ENCODE results near the gene IQCF6.
"Not testable (repeated sequence)": the region's sequence is repeated elsewhere in the genome, so short reads cannot be mapped to it uniquely, and the experiment has no call there.

IQCF6 gene

DNA sequence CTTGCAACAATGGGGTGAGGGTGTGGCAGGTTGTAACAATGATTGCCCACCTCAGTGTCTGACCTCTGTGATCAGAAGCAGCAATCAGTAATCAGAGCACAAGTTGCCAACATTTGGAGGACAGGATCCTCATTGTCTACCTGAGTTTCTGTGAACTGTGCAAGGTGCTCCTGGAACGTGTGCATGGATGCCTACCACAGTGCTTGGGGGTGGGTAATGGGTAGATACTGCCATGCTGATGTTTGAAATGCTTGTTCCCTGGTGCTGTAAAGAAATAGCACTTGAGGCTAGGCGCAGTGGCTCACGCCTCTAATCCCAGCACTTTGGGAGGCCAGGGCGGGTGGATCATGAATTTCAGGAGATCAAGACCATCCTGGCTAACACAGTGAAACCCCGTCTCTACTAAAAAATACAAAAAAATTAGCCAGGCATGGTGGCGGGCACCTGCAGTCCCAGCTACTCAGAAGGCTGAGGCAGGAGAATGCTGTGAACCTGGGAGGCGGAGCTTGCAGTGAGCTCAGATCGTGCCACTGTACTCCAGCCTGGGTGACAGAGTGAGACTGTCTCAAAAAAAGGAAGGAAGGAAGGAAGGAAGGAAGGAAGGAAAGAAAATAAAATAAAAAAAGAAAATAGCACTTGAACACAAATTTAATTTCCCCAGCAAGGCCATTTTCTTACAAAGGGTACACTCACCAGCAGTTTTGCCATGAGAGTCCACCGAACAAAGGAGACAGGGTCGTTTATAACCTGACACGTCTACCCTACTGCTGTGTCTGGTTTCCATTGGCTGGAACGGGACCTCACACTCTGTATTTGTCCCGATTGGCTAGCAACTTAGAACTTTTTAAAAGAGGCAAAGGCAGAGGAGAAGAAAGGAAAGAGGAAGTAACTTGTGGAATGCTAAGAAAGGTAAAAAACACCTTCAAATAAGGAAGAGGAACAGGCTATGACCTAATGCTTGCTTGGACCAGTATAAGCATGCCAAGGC, 25.0 kb downstream of the IQCF6 start:
- not testable (repeated sequence) for H3K9ac ChIP-seq (ENCODE audit: low read depth, low read length); H3K4me3 ChIP-seq (ENCODE audit: low read length); H3K36me3 ChIP-seq (ENCODE audit: insufficient read depth, low read length); H3K4me1 ChIP-seq (ENCODE audit: control insufficient read depth, insufficient read depth, low read length); H3K4me2 ChIP-seq (ENCODE audit: low read length); H3K9me3 ChIP-seq (replicated peaks; ENCODE audit: low read length); H3K27me3 ChIP-seq (ENCODE audit: control insufficient read depth, insufficient read depth, low read length)

DNA sequence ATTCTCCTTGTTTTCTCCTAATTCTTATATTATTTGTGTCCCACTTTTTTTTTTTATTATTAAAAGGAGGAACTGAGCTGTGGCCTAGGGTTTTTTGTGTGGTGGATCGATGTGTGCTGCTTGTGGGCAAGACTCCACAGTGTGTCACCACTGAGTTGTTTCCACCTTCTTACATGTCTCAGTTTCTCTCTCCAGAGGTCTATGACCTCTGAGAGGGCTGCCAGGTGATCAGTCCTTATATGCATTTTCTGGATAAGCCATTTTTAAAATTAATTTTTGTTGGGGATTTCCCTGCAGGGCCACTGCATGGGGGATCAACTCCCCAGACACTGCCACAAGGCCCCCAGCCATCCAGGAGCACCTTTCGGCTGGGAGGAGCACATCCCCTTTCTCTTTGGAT, 27.8 kb downstream of the IQCF6 start:
- H3K9me3 ChIP-seq (replicated peaks; ENCODE audit: low read length), result no peaks in the 10 kb centered on the region
- H3K27me3 ChIP-seq (ENCODE audit: control insufficient read depth, insufficient read depth, low read length), result no peaks in the 10 kb centered on the region
- H3K4me1 ChIP-seq (ENCODE audit: control insufficient read depth, insufficient read depth, low read length), result no peaks in the 10 kb centered on the region
- no peaks in the 10 kb centered on the region for H3K36me3 ChIP-seq (ENCODE audit: insufficient read depth, low read length)
- no peak overlapping the region for H3K9ac ChIP-seq (ENCODE audit: low read depth, low read length)
- no peak overlapping the region for H3K4me3 ChIP-seq (ENCODE audit: low read length)
- H3K4me2 ChIP-seq (ENCODE audit: low read length), result no peak overlapping the region

DNA sequence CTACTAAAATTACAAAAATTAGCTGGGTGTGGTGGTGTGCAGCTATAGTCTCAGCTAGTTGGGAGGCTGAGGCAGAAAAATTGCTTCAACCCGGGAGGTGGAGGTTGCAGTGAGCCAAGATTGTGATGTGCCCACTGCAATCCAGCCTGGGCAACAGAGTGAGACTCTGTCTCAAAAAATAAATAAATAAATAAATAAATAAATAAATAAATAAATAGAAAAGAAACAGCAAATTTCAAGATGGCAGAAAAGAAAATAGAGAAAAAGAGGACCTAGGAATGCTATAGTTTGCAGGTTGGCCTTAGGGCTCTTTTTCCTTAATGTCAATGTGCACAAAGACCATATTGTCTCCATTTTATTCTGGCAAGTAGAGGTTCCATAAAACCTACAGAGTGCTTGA, 28.2 kb downstream of the IQCF6 start:
- no peaks in the 10 kb centered on the region for H3K36me3 ChIP-seq (ENCODE audit: insufficient read depth, low read length)
- H3K4me1 ChIP-seq (ENCODE audit: control insufficient read depth, insufficient read depth, low read length), result no peaks in the 10 kb centered on the region
- H3K4me3 ChIP-seq (ENCODE audit: low read length), result no peak overlapping the region
- H3K27me3 ChIP-seq (ENCODE audit: control insufficient read depth, insufficient read depth, low read length), result no peaks in the 10 kb centered on the region
- H3K9me3 ChIP-seq (replicated peaks; ENCODE audit: low read length), result no peaks in the 10 kb centered on the region
- no peak overlapping the region for H3K9ac ChIP-seq (ENCODE audit: low read depth, low read length)
- H3K4me2 ChIP-seq (ENCODE audit: low read length), result no peak overlapping the region

DNA sequence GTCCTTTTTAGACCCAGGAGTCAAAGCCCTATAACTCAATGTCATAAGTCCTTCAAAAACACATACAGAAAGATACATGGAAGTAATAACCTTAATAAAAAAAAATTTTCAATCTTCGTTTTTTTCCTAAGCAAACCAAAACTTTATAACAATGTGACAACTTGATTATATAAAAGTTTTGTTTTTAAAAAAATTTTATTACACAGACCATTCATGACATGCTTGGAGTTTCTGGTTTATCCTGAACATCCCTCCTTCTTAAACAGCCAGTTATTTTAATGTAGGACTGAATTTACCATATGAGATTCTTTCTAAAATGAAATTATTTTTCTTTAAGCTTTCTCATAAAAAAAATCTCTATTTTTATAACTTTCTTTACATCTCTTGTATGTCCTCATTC, 30.7 kb downstream of the IQCF6 start:
- H3K27me3 ChIP-seq (ENCODE audit: control insufficient read depth, insufficient read depth, low read length), result no peaks in the 10 kb centered on the region
- H3K4me3 ChIP-seq (ENCODE audit: low read length), result no peak overlapping the region
- H3K4me2 ChIP-seq (ENCODE audit: low read length), result no peak overlapping the region
- no peaks in the 10 kb centered on the region for H3K9me3 ChIP-seq (replicated peaks; ENCODE audit: low read length)
- no peaks in the 10 kb centered on the region for H3K4me1 ChIP-seq (ENCODE audit: control insufficient read depth, insufficient read depth, low read length)
- H3K36me3 ChIP-seq (ENCODE audit: insufficient read depth, low read length), result no peaks in the 10 kb centered on the region
- H3K9ac ChIP-seq (ENCODE audit: low read depth, low read length), result no peak overlapping the region

DNA sequence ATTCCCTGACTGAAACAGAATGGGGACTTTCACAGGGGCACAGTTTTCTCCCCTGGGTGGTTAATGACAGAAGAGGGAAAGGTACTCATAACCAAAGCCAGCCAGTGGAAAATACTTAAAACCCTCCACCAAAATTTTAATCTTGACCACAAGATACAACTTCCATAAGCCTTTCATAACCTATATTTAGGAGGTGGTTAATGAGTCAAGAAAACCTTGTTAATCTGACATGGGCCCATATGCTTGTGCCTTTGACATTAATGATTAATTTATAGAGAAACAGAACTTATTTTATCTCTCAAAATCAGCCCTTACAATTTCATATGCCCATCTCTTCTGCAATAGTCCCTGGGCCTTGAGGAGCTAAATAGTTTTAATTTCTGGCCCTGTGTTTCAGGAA, 31.2 kb downstream of the IQCF6 start:
- Histone ChIP-seq H3K9ac (ENCODE audit: low read depth, low read length) (no peak overlapping the region), H3K9me3 (replicated peaks; ENCODE audit: low read length) (no peaks in the 10 kb centered on the region), H3K4me1 (ENCODE audit: control insufficient read depth, insufficient read depth, low read length) (no peaks in the 10 kb centered on the region), H3K4me3 (ENCODE audit: low read length) (no peak overlapping the region), H3K36me3 (ENCODE audit: insufficient read depth, low read length) (no peaks in the 10 kb centered on the region), H3K4me2 (ENCODE audit: low read length) (no peak overlapping the region), H3K27me3 (ENCODE audit: control insufficient read depth, insufficient read depth, low read length) (no peaks in the 10 kb centered on the region)

DNA sequence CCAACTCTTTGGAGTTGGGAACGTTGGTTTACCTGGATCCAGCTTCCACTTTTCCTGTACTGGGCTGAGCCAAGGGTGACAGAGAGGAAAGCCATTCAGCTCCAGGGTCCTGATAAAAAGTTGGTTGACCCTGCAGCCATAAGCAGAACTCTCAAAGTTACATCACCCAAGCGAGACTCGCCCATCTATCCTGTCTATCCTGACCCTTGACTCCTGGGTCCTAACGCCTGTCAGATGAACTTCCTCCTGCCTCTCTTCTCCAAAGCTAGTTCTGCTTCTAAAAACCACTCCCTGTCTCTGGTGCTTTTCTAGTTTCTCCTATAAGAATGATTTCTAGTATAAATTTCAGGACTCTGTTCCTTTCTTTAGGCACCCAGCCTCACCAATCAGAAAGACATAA, 36.1 kb downstream of the IQCF6 start:
- not testable (repeated sequence) for H3K4me3 ChIP-seq (ENCODE audit: low read length); H3K4me1 ChIP-seq (ENCODE audit: control insufficient read depth, insufficient read depth, low read length); H3K9me3 ChIP-seq (replicated peaks; ENCODE audit: low read length); H3K36me3 ChIP-seq (ENCODE audit: insufficient read depth, low read length); H3K4me2 ChIP-seq (ENCODE audit: low read length); H3K9ac ChIP-seq (ENCODE audit: low read depth, low read length)
- H3K27me3 ChIP-seq (ENCODE audit: control insufficient read depth, insufficient read depth, low read length), result peaks cover 21% of the 10 kb centered on the region

DNA sequence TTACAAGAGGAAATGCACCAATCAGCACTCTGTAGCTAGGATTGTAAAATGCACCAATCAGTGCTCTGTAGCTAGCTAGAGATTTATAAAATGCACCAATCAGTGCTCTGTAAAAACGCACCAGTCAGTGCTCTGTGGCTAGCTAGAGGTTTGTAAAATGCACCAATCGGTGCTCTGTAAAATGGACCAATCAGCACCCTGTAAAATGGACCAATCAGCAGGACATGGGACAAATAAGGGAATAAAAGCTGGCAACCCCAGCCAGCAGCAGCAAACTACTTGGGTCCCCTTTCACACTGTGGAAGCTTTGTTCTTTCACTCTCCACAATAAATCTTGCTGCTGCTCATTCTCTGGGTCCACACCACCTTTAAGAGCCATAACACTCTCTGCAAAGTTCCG, 36.7 kb downstream of the IQCF6 start:
- not testable (repeated sequence) for H3K4me3 ChIP-seq (ENCODE audit: low read length); H3K36me3 ChIP-seq (ENCODE audit: insufficient read depth, low read length); H3K4me1 ChIP-seq (ENCODE audit: control insufficient read depth, insufficient read depth, low read length); H3K4me2 ChIP-seq (ENCODE audit: low read length); H3K9ac ChIP-seq (ENCODE audit: low read depth, low read length); H3K9me3 ChIP-seq (replicated peaks; ENCODE audit: low read length)
- peaks cover 23% of the 10 kb centered on the region for H3K27me3 ChIP-seq (ENCODE audit: control insufficient read depth, insufficient read depth, low read length)

DNA sequence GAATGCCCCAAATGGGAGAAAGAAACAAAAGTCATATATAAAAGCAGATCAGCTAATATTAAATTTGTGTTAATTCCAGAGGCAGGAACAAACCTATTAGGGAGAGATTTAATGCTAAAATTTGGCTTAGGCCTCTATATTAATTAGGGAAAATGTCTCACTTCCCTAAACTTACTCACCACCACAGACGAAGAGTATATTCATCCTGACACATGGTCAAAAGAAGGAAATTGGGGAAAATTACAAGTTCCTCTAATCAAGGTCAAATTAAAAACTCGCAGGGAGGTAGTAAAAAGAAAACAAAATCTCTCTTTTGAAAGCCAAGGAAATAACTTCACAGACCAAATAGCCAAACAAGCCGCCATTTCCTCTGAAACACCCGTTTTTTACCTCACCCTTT, 39.9 kb downstream of the IQCF6 start:
- Histone ChIP-seq H3K4me2 (ENCODE audit: low read length) (no peak overlapping the region), H3K9me3 (replicated peaks; ENCODE audit: low read length) (no peaks in the 10 kb centered on the region), H3K4me1 (ENCODE audit: control insufficient read depth, insufficient read depth, low read length) (no peaks in the 10 kb centered on the region), H3K9ac (ENCODE audit: low read depth, low read length) (no peak overlapping the region), H3K36me3 (ENCODE audit: insufficient read depth, low read length) (no peaks in the 10 kb centered on the region), H3K4me3 (ENCODE audit: low read length) (no peak overlapping the region), H3K27me3 (ENCODE audit: control insufficient read depth, insufficient read depth, low read length) (peaks cover 38% of the 10 kb centered on the region)

DNA sequence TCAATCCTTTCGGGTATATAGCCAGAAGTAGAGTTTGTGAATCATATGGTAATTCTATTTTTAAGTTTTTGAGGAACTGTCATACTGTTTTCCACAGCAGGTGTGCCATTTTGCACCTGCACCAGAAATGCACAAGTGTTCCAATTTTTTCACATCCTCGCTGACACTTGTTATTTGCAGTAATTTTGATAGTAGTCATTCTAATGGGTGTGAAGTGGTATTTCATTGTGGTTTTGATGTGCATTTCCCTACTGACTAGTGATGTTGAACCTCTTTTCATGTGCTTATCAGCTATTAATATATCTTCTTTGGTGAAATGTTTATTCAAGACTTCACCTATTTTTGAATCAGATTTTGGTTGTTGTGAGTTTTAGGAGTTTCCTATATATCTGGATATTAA, 43.1 kb downstream of the IQCF6 start:
- no peak overlapping the region for H3K4me2 ChIP-seq (ENCODE audit: low read length)
- H3K9ac ChIP-seq (ENCODE audit: low read depth, low read length), result no peak overlapping the region
- H3K36me3 ChIP-seq (ENCODE audit: insufficient read depth, low read length), result no peaks in the 10 kb centered on the region
- no peak overlapping the region for H3K4me3 ChIP-seq (ENCODE audit: low read length)
- no peaks in the 10 kb centered on the region for H3K4me1 ChIP-seq (ENCODE audit: control insufficient read depth, insufficient read depth, low read length)
- H3K9me3 ChIP-seq (replicated peaks; ENCODE audit: low read length), result no peaks in the 10 kb centered on the region
- H3K27me3 ChIP-seq (ENCODE audit: control insufficient read depth, insufficient read depth, low read length), result peaks cover 38% of the 10 kb centered on the region

DNA sequence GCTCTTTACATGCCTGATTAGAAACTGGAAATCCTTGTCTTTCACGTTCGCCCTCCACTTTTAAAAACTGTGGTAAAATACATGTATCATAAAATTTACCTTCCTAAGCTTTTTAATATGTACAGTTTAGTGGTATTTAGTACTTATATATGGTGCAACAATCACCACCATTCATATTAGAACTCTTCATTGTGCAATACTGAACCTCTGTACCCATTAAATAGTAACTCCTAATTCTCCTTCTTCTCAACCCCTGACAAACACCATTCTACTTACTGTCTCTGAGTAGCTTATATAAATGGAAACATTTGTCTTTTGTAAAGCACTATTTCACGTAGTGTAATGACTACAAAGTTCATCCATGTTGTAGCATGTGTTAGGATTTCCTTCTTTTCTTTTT, 44.0 kb downstream of the IQCF6 start:
- H3K4me2 ChIP-seq (ENCODE audit: low read length), result no peak overlapping the region
- H3K9me3 ChIP-seq (replicated peaks; ENCODE audit: low read length), result no peaks in the 10 kb centered on the region
- H3K4me1 ChIP-seq (ENCODE audit: control insufficient read depth, insufficient read depth, low read length), result no peaks in the 10 kb centered on the region
- no peak overlapping the region for H3K9ac ChIP-seq (ENCODE audit: low read depth, low read length)
- H3K36me3 ChIP-seq (ENCODE audit: insufficient read depth, low read length), result no peaks in the 10 kb centered on the region
- peaks cover 40% of the 10 kb centered on the region for H3K27me3 ChIP-seq (ENCODE audit: control insufficient read depth, insufficient read depth, low read length)
- H3K4me3 ChIP-seq (ENCODE audit: low read length), result no peak overlapping the region

DNA sequence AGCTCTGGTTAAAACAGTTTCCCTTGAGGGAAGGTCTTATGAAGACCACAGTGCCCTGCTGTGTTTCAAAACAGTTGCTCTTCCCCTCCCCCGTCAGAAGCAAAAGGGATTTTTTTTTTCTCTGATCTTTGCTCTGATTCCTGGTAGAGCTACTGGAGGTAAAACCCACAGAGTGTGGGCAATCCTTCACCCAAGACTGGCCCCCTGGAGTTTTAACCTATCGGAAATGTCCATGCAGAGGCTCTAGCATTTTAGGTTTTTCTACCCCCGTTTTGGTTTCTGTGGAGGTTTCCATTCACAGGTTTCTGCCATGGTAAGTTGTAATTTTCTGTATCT, 44.5 kb downstream of the IQCF6 start:
- peaks cover 42% of the 10 kb centered on the region for H3K27me3 ChIP-seq (ENCODE audit: control insufficient read depth, insufficient read depth, low read length)
- no peak overlapping the region for H3K4me3 ChIP-seq (ENCODE audit: low read length)
- no peaks in the 10 kb centered on the region for H3K9me3 ChIP-seq (replicated peaks; ENCODE audit: low read length)
- no peak overlapping the region for H3K9ac ChIP-seq (ENCODE audit: low read depth, low read length)
- no peak overlapping the region for H3K4me2 ChIP-seq (ENCODE audit: low read length)
- H3K4me1 ChIP-seq (ENCODE audit: control insufficient read depth, insufficient read depth, low read length), result no peaks in the 10 kb centered on the region
- H3K36me3 ChIP-seq (ENCODE audit: insufficient read depth, low read length), result no peaks in the 10 kb centered on the region

DNA sequence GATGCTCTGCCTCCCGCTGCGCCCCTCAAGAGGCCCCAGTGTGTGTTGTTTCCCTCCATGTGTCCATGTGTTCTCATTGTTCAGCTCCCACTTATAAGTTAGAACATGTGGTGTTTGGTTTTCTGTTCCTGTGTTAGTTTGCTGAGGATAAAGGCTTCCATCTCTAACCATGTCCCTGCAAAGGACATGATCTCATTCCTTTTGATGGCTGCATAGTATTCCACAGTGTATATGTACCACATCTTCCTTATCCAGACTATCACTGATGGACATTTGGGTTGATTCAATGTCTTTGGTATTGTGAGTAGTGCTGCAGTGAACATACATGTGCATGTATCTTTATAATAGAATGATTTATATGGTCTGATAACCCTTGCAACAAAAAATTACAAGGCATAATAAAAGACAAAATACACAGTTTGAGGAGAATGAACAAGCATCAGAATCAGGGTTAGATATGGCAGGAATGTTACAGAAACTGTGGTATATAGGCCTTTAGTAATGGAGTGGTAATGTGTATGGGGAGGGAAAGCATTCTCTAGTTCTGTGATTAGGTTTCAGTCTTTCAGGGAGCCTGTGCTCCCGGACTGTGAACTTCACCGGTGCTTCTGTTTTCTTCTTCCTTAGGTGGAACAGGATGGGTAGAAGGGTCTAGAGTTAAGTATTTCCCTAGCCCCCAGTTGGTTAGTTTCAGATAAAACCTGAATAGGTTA, 45.0 kb downstream of the IQCF6 start:
- Histone ChIP-seq H3K27me3 (ENCODE audit: control insufficient read depth, insufficient read depth, low read length) (peaks cover 42% of the 10 kb centered on the region), H3K9ac (ENCODE audit: low read depth, low read length) (no peak overlapping the region), H3K4me2 (ENCODE audit: low read length) (no peak overlapping the region), H3K36me3 (ENCODE audit: insufficient read depth, low read length) (no peaks in the 10 kb centered on the region), H3K9me3 (replicated peaks; ENCODE audit: low read length) (no peaks in the 10 kb centered on the region), H3K4me1 (ENCODE audit: control insufficient read depth, insufficient read depth, low read length) (no peaks in the 10 kb centered on the region), H3K4me3 (ENCODE audit: low read length) (no peak overlapping the region)

All from skeletal muscle satellite cell (primary cell).